ENCODE measurements around the gene PNPLA8. TPM values are rescaled to one million over a fixed set of nuclear protein-coding genes. Genes with fewer than 3 reads are reported as not detected.

Gene PNPLA8
- total and polyA plus RNA-seq, 2 donors (not counting 3 experiments of a cell fraction or from before 2014, with no cell fraction given), result 5.9 to 19.9 TPM

- H4K20me1 ChIP-seq (replicated peaks; ENCODE audit: control insufficient read depth, extremely low read depth, insufficient read depth, low read length), result no peaks in the 10 kb centered on the region
- dilution Hi-C loops (cut with MboI; ENCODE audit: extremely low pct_ligation_motif_present, low sequenced_read_pairs) (no loop called here), intact Hi-C loops (cut with micrococcal nuclease) (no loop called here)
- no peak overlapping the region for H3K4me3 ChIP-seq (replicated peaks in 1 of 3; ENCODE audit: insufficient read depth in 1 of 3, low read depth in 1 of 3, low read length in 3 of 3)
- peaks cover 10% of the 10 kb centered on the region for H3K4me1 ChIP-seq (ENCODE audit: control insufficient read depth, extremely low read depth, insufficient read depth, low read length)
- peaks cover 0 to 6% of the 10 kb centered on the region in 2 experiments for H3K36me3 ChIP-seq (ENCODE audit: control insufficient read depth in 2 of 2, extremely low read depth in 1 of 2, insufficient read depth in 2 of 2, low read length in 2 of 2)
- ChIA-PET CTCF (interaction anchor here (0.5 to 1.3 kb wide), 4 partner anchors 8 to 1469 kb away, joined by 3 to 4 read pairs (median 4); partner anchors contain the start of gene PNPLA8), POLR2A (interaction anchor here (0.8 kb wide), 1 partner anchor 58 kb away, joined by 7 read pairs; no protein-coding TSS in a partner anchor)
- H3K9ac ChIP-seq (replicated peaks; ENCODE audit: extremely low read depth, insufficient read depth, low read length), result no peak overlapping the region
- no TSS peak for BruUV-seq (replicated peaks)
- TF ChIP-seq POLR2A (IDR thresholded peaks at IDR 0.05; ENCODE audit: low read depth, low read length), result no peak
- no peak for TF ChIP-seq CTCF (IDR thresholded peaks at IDR 0.05; ENCODE audit: extremely low read depth in 1 of 2, insufficient read depth in 1 of 2, low read depth in 1 of 2, low read length in 2 of 2)
- TF ChIP-seq MAX (IDR thresholded peaks at IDR 0.05; ENCODE audit: insufficient read depth, insufficient read length), result no peak
- no peak for TF ChIP-seq POLR2AphosphoS5 (IDR thresholded peaks at IDR 0.05; ENCODE audit: insufficient read depth, low read depth, low read length)
- TF ChIP-seq JUN (IDR thresholded peaks at IDR 0.05; ENCODE audit: borderline replicate concordance, insufficient read depth, insufficient read length, low read depth), result no peak
- TF ChIP-seq FOS (IDR thresholded peaks at IDR 0.05; ENCODE audit: borderline replicate concordance, insufficient read depth, low read length), result no peak
- no peak for TF ChIP-seq EZH2 (IDR thresholded peaks at IDR 0.05; ENCODE audit: borderline replicate concordance, low read depth, low read length, severe bottlenecking)
- TF ChIP-seq GATA2 (IDR thresholded peaks at IDR 0.05; ENCODE audit: insufficient read depth, insufficient read length, low read depth, low read length), result no peak
- TF ChIP-seq MYC (IDR thresholded peaks at IDR 0.05; ENCODE audit: low read depth, low read length), result no peak
- no peaks in the 10 kb centered on the region for H3K27me3 ChIP-seq (ENCODE audit: control insufficient read depth in 2 of 2, insufficient read depth in 2 of 2, low read length in 2 of 2)
- no peak overlapping the region for H2AFZ ChIP-seq (ENCODE audit: low read depth, low read length)
- no peak for FAIRE-seq
- no peak overlapping the region for H3K27ac ChIP-seq (ENCODE audit: insufficient read depth, low read depth, low read length)
- H3K9me3 ChIP-seq (replicated peaks; ENCODE audit: control insufficient read depth, insufficient read depth, low read length), result no peaks in the 10 kb centered on the region
- DNase-seq (ENCODE audit: low read depth, low spot score), result no peak
- H3K79me2 ChIP-seq (ENCODE audit: control insufficient read depth, insufficient read depth, low read length), result peaks cover 13% of the 10 kb centered on the region
- no peak overlapping the region for H3K4me2 ChIP-seq (ENCODE audit: insufficient read depth, low read length)
- no peaks in the 10 kb centered on the region for H3K9me1 ChIP-seq (replicated peaks; ENCODE audit: control insufficient read depth, extremely low read depth, insufficient read depth, low read length)
These were observed 8.0 kb downstream of the PNPLA8 start for GRCh38 chr7:108517951-108518350.

Measured in endothelial cell of umbilical vein (primary cell).